GM12872 (cell line): ENCODE measurements around the gene GPRC5A.

Source experiments
- TF ChIP-seq, protein P1 (sequence below): IDR thresholded peaks from 3 replicates; pipeline ENCODE4 v1.5.1; 2011; ENCODE audit warnings: low read depth, mild to moderate bottlenecking, low read length, moderate library complexity; ENCODE audit not compliant: insufficient read depth

The GPRC5A gene

DNA sequence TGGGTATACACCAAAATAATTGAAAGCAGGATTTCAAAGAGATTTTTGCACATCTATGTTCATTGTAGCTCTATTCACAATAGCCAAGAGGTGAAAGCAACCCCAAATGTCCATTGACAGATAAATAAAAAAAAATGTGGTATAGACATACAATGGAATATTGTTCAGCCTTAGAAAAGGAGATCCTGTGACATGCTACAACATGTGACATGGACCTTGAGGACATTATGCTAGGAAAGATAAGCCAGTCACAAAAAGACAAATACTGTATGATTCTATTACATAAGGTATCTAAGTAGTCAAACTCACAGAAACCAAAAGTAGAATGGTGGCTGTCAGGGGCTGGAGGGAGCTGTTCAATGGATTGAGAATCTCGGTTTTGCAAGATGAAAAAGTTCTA, 48.5 kb downstream of the GPRC5A start:
- TF ChIP-seq, protein P1, sequence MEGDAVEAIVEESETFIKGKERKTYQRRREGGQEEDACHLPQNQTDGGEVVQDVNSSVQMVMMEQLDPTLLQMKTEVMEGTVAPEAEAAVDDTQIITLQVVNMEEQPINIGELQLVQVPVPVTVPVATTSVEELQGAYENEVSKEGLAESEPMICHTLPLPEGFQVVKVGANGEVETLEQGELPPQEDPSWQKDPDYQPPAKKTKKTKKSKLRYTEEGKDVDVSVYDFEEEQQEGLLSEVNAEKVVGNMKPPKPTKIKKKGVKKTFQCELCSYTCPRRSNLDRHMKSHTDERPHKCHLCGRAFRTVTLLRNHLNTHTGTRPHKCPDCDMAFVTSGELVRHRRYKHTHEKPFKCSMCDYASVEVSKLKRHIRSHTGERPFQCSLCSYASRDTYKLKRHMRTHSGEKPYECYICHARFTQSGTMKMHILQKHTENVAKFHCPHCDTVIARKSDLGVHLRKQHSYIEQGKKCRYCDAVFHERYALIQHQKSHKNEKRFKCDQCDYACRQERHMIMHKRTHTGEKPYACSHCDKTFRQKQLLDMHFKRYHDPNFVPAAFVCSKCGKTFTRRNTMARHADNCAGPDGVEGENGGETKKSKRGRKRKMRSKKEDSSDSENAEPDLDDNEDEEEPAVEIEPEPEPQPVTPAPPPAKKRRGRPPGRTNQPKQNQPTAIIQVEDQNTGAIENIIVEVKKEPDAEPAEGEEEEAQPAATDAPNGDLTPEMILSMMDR, result no peak

DNA sequence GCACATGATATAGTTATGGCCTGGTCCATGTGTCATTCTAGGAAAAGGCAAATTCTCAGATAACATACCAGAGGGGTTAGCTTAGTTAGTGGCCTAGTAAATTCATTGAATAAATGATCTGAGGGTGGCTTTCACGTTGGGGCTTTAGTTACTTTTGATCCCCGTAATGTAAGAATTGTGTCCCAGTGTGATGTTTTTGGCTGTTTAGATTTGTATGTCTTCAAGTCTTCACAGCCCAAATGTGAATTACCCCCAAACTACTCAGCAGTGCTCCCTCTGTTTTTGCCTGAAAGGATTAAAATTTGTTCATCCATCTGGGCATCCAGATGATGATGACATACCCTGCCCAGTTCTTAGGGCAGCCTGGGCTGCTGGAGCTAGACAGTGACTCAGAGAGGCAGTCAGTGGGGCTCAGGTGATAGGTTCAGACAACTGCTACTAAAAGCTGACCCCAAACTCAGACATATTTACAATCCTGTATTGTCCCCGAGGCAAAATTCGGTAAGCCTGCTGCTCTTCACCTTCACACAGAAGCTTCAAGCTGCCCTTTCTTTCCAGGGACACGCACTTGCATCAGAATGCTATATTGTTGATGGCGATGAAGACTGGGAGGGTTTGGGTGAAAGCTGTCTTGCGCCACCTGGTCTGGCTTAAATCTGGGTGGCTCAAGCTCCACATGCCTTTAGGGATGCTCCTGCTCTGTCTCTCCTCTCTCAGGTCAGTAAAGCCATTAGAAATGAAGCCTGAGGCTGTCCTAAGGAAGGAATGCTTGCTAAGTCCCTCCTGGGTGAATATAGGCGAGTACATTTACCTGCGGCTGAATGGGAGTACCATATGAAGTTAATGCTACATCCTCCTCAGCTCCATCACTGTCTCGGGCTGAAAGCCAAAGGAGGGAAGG, 50.3 kb downstream of the GPRC5A start:
- TF ChIP-seq, protein P1, result no peak

DNA sequence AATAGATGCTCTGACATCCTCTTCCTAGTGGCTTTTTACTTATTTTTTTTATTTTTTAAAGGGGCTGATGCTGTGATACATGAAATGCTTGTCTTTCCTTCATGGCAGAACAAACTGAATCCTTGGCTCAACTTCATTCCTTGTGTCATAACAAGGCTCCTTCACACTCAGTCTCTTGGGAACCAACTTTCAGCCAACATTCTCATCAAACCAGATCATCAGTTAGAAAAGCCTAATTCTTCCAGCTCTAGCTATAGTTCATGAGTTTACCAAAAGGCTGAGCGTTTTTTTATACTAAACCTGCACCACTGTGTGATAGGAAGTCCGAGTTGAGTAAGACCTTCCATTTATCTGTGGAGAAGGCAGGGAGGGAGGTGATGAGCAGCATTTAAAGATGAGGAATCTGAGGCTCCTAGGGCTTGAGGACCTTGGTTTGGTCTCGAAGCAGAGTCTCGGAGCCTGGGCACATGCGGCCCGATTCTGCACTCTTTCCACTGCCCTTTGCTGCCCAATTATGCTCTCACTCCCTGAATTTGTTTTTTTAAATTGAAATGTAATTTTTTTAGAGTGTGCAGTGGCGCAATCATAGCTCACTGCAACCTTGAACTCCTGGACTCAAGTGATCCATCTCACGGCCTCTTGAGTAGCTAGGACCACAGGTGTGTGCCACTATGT, 52.4 kb downstream of the GPRC5A start:
- TF ChIP-seq, protein P1, result no peak

DNA sequence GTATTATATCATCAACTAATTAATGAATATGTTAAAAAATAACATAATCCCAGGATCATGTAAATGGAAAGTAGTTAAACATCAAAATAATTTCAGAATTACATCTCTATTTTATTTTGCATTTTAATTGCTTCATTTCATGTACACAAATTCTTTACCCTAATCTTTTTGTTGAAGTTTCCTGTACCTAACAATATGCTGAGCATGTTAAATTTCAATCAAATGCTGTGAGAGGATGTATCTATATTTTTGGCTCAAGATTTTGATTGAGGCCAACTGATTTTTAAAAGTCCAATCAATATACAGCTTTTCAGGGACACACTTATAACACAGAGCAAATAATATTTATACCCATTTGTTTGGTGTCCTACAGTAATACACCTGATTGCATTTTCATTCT, 54.2 kb downstream of the GPRC5A start:
- TF ChIP-seq, protein P1, result no peak

DNA sequence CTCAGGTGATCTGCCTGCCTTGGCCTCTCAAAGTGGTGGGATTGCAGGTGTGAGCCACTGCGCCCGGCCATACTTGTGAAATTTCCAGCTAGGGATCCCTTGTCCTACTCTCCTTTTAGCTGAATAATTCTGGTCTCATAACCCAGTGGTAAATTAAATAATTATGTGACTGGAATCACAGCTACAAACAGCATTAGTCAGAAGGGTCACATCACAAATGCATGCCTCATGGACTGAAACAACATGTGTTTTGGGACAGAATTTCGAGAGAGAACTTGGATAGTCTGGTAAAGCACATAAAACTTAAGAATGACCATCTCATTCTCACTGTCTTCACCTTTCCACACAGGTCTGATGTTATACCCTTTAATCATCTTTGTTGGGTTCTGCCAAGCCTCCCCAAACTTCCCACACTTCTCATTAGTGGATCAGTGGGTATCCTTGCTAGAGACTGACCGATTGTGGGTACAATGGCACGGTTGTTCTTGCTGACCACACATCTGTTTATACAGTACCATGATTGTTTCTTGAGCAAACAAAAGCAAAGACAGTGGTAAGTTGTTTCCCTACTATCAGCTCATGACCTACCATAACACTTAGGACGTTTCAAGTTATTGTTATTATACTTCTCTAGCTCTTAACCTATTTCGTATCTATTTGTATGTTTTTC, 55.5 kb downstream of the GPRC5A start:
- TF ChIP-seq, protein P1, result no peak

DNA sequence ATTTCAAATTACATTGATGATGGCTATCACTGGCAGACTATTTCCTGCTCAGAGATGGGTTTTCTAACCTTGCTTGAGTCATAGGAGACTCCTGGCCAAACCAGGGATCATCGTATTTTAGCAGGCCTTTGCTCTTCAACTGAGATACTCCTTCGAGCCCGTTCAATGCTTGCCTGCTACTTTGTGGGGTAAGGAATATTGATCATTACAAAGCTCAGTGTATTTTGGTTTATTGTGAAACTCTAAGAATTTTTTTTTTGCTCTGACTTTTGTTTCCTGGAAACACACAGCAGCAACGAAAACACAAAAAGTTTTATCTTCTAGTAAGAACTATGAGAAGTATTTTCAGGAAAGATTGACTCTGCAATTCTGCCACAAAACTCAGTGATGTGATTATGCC, 56.5 kb downstream of the GPRC5A start:
- TF ChIP-seq, protein P1, result no peak

DNA sequence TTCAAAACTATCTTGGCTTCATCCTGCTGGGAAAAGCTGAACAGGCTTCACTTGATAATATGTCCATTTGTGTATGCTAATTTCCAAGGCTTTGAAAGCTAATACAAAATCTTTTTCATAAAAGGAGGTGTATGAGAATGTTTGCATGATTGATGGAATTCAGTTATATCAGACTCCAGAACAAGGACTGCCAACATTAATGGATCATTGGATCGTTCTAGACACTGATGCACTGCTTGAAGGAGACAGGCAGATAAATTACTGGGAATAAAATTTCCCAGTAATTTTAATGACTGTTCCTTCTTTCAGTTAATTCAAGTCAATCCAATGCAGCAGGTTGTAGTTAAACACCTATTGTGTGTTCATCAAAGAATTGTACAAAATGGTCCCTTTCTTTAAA, 60.1 kb downstream of the GPRC5A start:
- TF ChIP-seq, protein P1, result no peak
